Ramos (cell line): ENCODE results near the gene C11orf97.

ENCODE experiments used
- in situ Hi-C: fragments of 300-500 bp; cut with MboI; formaldehyde crosslinking; loops from one replicate; pipeline ENCODE4 v1.14.3; 2022; ENCODE audit warnings: low sequenced_read_pairs; ENCODE audit not compliant: unreplicated experiment

Gene C11orf97

GRCh38 chr11:94519478-94520084 is 7.3 kb downstream of the C11orf97 start:
- in situ Hi-C loops: loop anchor here (25.0 kb wide), 1 partner anchor 607 kb away; no protein-coding TSS in a partner anchor

DNA sequence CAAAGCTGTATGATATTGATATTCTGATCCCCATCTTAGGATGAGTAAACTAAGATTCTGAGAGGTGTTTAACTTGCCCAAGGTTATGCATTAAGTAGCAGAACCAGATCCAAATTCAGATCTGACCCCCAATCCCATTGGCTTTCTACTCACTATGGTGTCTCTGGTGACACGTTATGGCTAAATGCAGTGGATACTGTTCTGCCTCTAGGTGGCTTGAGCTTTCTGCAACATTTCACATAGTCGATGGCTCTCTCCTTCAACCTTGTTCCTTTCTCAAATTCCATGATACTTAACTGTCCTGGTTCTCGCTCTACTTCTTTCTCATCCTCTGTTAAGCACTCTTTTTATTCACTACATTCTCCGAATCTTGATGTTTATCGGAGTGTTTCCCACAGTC is 9.4 kb downstream of the C11orf97 start:
- in situ Hi-C loops: loop anchor here (25.0 kb wide), 1 partner anchor 609 kb away; no protein-coding TSS in a partner anchor

DNA sequence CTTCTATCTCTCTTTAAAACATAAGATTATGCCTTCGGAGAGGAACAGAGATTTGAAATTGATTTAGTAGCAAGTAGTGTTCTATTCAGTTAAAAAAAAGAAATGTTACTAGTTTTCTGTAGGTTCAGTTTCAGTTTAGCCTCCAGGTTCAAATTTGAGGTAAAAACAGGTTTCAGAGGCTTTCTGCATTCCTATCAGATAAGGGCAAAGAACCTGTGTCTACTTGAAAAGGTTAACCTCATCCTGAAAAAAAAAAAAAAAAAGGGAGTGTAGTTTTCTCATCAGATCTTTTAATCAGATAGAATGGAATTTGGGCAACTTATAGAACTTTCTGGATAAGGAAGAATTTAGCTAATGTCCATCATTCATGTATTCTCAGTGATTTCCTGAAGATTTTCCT is 12.1 kb downstream of the C11orf97 start:
- in situ Hi-C loops: loop anchor here (25.0 kb wide), 1 partner anchor 612 kb away; no protein-coding TSS in a partner anchor

DNA sequence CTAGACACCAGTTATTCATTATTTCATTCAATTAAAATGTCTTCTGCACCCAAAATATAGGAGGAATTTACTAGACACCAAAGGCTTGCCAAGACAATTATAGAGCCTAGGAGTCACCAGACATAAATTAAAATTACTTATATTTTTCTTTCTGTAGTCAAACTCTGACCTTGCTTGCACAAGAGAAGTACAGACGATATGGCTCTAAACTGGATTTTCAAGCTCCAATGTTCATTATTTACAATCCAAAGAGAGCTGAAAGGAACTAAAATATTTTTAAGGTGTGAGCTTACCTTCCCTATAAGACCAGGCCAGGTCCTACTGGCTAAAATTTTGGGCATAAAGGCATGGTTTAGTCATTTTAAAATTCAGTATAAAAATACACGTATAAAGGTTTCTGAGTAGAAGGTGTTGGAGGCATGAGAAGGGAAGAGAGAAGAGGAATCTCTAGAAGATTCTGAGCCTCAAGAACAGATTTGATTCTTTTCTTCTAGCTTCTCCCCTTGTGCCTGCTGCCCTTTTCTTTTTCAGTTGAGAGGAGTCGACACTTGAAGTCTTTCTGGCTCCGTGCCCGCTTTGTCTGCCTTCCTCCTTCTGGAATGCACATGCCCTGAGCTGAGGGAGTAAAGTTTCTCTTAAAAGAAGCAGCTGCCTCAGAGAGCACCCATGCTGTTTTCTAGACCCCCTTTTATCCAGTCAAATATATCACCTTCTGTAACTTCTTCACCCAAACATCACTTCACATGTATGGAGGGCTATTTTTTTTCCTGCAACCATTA is 13.5 kb downstream of the C11orf97 start:
- in situ Hi-C loops: no loop called here

DNA sequence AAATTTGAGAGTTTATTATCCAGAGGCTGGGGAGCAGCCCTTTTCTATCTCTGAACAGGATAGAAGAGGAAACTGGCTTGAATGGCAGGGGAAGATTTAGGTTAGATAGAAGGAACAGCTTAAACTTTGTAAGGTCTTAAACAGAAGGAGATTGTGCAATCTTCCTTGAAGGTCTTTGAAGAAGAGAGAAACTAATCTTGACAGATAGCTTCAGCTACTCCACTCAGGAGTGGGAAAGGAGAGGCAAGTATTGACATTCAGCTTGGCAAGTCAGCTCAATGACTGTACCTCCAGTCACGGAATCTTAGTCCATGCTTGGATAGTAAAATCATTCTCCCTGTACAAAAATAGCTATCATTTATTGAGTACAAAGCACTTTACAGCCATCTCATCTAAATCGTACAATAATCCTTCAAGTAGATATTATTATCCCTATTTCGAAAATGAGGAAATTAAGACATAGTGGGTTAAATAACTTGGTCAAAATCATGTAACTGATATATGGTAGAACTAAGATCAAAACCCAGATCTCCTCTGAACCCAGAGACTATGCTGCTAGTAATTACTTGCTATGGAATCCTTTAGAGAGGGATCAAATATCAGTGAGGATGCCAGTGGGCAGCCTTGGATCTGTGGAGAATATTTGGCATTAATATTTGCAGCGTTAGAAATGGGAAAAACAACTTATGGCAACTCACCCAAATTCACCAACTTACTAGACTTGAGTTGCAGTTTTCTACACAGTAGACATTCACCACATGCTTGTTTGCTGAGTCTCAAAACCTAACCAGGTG is 14.6 kb downstream of the C11orf97 start:
- in situ Hi-C loops: no loop called here

DNA sequence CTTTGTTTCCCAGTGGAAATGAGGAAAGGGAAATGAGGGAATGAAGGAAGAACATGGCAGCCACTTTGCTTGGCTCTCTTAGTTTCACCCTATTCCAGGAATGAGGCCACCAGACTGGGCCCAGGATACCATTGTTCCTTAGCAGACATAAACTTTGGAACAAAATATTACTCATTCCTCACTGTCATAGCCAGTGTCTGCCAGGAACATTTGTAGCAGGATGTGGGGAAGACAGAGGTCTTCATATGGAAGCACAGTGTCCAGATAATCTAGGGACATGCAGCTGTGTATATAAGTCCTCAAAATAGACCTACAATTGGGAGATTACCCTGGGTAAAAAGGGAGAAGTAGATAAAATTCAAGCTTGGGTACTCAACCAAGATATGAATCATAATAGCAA is 16.3 kb downstream of the C11orf97 start:
- in situ Hi-C loops: no loop called here

DNA sequence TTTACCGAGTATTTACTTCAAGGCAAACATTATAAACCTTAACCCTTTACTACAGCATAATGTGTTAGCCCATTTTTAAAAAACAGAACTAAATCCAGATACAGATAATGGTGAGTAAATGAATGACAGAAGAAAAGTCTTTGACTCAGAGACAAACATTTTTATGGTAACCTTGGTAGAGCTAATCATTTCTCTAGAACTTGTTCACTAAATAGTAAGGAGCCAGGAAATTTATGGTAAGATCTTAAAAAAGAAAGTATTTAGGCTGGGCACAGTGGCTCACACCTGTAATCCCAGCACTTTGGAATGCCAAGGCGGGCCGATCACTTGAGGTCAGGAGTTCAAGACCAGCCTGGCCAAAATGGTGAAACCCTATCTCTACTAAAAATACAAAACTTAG is 19.9 kb downstream of the C11orf97 start:
- in situ Hi-C loops: no loop called here

DNA sequence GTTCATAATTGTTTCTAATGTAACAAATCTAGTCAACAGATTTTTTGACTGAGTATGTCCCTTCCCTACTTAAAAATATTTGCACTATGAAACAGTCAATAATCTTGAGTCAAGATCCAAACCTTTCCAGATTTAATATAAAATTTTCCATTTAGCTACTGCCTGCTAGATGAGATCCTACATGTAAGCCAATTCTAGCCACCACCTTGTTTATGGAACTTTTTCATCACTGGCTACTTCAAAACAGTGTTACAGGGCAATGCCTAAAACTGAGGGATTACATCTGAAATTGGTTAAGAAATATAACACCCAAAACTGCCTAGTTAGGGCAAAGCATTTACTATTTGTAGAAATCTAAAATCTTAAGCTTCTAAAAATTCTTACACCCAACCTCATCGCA is 20.9 kb downstream of the C11orf97 start:
- in situ Hi-C loops: no loop called here

DNA sequence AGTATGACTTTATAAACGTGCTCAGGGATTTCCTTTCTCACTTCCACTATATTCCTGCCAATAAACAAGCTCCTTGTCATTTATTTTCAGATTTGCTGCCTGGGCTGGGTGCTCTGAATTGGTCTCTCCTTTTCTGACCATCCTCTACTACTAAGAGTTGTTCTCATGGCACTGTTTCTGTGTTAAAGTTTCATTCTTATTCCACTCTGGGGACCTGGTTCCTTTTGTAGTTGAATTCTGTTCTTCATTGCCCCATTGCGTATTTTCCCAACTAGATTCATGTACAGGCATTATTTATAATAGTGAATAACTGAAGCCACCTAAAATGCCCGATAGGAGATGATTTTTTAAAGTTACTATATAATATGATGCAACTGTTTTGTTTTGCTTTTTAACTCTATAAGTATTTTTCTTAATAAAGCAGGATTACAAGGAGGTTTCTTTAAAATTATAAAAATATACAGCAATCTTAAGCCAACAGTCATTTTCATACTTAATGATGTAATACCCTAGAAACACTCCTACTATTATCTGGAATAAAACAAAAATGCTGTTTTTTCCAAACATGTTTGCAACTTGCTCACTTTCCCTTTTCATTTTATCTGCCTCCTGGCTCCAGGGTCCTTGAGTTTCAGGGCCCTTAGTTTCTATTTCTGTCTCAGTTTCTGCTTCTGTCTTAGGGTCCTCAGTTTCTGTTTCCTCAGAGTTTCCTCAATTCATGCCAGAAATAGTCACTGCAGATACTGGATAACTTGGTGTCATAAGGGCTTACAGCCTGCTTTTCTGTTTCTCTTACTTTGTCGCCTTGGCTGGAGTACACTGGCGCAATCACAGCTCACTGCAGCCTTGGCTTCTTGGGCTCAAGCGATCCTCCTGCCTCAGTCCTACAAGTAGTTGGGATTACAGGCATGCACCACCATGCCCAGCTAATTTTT is 21.7 kb downstream of the C11orf97 start:
- in situ Hi-C loops: no loop called here

- in situ Hi-C loops: no loop called here
Observed at GRCh38 chr11:94536386-94536785, 24.1 kb downstream of the C11orf97 start.

DNA sequence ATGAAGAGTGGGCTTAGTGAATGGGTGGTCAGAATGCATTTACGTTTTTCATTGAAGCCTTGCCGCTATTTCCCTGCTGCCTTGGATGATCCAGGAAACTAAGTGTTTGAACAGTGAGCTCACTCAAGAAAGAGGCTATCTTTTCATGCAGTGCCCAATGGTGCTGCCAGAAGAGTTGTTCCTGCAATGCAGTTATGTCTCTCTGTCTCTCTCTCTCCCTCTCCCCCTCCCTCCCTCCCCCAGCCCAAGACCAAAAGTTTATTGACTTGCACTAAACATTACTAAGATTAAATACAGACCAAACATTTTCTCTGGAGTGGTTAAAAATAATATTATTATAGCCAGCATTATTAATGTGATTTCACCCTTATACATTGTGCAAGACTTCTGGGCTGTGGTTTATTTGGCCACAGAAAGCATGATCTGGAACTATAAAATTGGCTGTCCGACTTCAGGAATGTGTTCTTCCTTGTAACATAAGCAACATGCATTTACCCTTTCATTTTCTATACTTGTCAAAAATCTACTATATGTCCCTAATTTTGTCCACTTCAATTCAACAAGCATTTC is 24.9 kb downstream of the C11orf97 start:
- in situ Hi-C loops: no loop called here

DNA sequence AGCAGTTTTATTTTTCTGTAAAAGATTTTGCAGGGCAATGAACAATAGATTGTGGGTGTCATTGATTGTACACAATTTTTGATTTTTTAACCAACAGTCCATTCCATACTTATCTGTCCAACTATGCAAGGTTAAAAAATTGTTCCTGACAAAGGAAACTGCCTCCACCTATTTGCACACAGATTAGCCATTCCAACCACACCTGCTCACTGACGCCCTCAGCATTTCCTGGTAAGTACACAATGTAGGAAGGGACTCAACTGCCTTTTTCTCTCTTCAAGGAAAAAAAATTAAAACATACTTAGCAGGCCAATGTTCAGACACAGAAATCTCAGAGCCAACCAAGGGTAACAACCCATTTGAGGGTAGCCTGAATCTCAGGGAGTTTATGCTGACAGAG is 27.2 kb downstream of the C11orf97 start:
- in situ Hi-C loops: no loop called here

DNA sequence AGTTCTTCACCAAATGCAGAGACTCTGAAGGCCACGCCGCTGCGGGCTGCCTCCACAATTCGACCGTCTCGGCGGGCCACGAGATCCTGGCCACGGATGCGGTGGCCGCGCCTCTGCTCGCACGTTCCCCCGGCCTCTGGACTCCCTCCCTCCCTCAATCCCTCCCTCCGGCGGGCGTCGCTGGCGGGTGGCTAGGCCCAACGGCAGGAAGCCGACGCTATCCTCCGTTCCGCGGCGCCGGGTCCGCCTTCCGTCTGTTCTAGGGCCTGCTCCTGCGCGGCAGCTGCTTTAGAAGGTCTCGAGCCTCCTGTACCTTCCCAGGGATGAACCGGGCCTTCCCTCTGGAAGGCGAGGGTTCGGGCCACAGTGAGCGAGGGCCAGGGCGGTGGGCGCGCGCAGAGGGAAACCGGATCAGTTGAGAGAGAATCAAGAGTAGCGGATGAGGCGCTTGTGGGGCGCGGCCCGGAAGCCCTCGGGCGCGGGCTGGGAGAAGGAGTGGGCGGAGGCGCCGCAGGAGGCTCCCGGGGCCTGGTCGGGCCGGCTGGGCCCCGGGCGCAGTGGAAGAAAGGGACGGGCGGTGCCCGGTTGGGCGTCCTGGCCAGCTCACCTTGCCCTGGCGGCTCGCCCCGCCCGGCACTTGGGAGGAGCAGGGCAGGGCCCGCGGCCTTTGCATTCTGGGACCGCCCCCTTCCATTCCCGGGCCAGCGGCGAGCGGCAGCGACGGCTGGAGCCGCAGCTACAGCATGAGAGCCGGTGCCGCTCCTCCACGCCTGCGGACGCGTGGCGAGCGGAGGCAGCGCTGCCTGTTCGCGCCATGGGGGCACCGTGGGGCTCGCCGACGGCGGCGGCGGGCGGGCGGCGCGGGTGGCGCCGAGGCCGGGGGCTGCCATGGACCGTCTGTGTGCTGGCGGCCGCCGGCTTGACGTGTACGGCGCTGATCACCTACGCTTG is 31.7 kb downstream of the C11orf97 start, which contains the start of gene FUT4:
Gene FUT4, plus strand, starts transcription at position 227 of the 951 bp plus-strand sequence. Its CDS starts 213 bp downstream, at position 440.
- in situ Hi-C loops: no loop called here

- in situ Hi-C loops: no loop called here
Observed at GRCh38 chr11:94544646-94545263, 32.5 kb downstream of the C11orf97 start.

DNA sequence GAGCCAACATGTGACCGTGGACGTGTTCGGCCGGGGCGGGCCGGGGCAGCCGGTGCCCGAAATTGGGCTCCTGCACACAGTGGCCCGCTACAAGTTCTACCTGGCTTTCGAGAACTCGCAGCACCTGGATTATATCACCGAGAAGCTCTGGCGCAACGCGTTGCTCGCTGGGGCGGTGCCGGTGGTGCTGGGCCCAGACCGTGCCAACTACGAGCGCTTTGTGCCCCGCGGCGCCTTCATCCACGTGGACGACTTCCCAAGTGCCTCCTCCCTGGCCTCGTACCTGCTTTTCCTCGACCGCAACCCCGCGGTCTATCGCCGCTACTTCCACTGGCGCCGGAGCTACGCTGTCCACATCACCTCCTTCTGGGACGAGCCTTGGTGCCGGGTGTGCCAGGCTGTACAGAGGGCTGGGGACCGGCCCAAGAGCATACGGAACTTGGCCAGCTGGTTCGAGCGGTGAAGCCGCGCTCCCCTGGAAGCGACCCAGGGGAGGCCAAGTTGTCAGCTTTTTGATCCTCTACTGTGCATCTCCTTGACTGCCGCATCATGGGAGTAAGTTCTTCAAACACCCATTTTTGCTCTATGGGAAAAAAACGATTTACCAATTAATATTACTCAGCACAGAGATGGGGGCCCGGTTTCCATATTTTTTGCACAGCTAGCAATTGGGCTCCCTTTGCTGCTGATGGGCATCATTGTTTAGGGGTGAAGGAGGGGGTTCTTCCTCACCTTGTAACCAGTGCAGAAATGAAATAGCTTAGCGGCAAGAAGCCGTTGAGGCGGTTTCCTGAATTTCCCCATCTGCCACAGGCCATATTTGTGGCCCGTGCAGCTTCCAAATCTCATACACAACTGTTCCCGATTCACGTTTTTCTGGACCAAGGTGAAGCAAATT is 33.3 kb downstream of the C11orf97 start:
- in situ Hi-C loops: no loop called here

DNA sequence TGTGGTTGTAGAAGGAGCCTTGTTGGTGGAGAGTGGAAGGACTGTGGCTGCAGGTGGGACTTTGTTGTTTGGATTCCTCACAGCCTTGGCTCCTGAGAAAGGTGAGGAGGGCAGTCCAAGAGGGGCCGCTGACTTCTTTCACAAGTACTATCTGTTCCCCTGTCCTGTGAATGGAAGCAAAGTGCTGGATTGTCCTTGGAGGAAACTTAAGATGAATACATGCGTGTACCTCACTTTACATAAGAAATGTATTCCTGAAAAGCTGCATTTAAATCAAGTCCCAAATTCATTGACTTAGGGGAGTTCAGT is 33.9 kb downstream of the C11orf97 start:
- in situ Hi-C loops: no loop called here

GRCh38 chr11:94546886-94547285 is 34.6 kb downstream of the C11orf97 start:
- in situ Hi-C loops: no loop called here
